A549 (cell line): ENCODE results near the gene ZNF827.

Experiments
- BHLHE40 ChIP-seq: IDR thresholded peaks from 2 replicates; pipeline ENCODE4 v1.6.1; 2012; ENCODE audit warnings: low read depth, low read length, inconsistent platforms
- CTCF ChIP-seq: fragments of >200 bp; sonication (Bioruptor Twin); formaldehyde crosslinking; IDR thresholded peaks from 3 replicates; pipeline ENCODE4 v1.5.1; 2016
- ESRRA ChIP-seq: fragments of 150-350 bp; IDR thresholded peaks from 2 replicates; pipeline ENCODE4 v1.6.1; 2014; ENCODE audit warnings: mild to moderate bottlenecking, low read length, borderline replicate concordance
- MAX ChIP-seq: IDR thresholded peaks from 2 replicates; pipeline ENCODE4 v1.6.1; 2012
- NR3C1 ChIP-seq: fragments of >200 bp; sonication (Bioruptor Twin); formaldehyde crosslinking; IDR thresholded peaks from 3 replicates; pipeline ENCODE4 v1.6.1; 2017

- TF ChIP-seq CTCF (no peak), NR3C1 (no peak), BHLHE40 (no peak), MAX (no peak), ESRRA (no peak)
These were observed 62.0 kb downstream of the ZNF827 start for GRCh38 chr4:145876531-145877180.
